Skin of body (tissue), 2 donors: ENCODE measurements around the gene PPP1R1C. TPM values are rescaled to one million over a fixed set of nuclear protein-coding genes. Genes with fewer than 3 reads are reported as not detected.

Experiments used
- DNase-seq: peaks from one replicate; lab custom pipeline; 2025; lab: John Stamatoyannopoulos, UW
- total RNA-seq: library from RNA; depleted of rRNA; stranded (reverse); fragments of >200 nt; gene quantifications from one replicate; pipeline ENCODE4 v1.2.3, GENCODE V29; 2014

The PPP1R1C gene
- total RNA-seq, 1 donor from 2014 or later: 0.59 TPM

DNA sequence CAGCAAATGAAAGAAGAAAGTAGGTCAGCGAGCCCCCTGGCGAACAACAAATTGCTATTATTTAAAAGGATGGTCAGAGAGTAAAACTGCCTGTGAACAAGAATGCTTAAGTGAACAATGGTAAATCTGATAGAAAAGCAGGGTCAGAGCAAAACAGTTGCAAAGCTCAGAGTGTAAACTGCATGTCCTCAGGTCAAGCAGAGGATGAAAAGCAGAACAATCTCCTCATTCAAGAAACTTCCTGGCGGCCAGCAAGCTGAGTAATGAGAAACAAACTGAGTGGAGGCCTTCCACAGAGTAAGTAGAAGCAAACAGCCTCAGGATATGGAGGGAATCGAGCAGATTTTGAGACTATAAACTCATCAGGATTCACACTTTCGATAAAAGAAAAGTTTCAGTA lies 117.9 kb downstream of the PPP1R1C start:
- DNase-seq: no peak

DNA sequence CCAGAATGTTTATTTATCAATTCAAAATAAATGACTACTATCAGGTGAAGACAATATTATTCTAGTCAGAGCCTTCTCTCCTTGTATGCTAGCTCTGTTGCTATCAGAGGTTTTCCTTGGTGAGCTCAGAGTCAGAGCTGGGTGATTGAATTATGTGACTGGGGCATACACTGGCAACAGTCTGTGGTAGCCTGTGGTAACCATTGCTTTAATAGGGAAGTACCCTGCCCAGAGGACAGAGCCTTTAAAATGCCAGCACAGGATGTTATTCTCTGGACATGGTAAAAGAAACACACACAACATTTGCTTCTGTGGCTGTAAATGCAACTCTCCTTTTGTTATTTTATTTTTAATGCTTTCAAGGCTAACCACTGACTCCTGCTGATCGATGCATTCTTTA lies 124.7 kb downstream of the PPP1R1C start:
- DNase-seq: no peak

- DNase-seq: no peak
These were observed 127.7 kb downstream of the PPP1R1C start for GRCh38 chr2:182113334-182113733.

DNA sequence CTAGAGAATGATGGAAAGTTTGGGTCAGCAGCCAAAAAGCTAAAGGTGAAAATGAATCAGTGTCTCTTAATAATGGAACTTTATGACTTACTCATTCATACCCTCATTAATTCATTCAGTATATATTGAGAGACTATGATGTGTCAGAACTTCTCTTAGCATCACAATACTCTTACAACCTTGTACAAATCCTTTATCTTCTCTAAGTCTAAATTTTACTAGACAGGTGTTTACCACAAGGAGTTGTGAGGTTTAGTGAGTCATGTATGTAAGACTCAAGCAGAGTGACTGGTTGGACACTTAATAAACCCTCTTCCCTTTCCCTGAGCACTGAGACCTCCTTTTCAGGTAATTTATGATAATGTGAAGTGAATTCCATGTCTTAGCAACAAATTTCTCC lies 129.6 kb downstream of the PPP1R1C start:
- no peak for DNase-seq

DNA sequence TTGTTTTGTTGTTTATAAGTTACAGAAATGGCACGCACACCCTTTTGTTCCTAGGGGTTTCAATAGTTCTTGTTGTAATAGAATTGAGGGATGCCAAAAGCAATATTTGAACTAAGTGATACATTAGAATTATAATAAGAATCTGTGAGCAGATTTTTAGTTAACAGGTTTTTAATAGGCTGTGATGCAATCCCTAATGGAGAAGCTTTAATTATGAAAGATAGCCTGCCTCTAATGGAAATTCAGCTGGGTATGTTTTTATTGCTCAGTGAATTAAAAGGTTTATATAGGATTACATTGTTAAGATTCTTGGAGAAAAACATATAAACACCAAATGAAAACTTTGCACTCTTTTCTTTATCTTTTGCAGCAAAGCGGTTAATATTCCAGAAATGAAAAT lies 131.1 kb downstream of the PPP1R1C start:
- DNase-seq: no peak

DNA sequence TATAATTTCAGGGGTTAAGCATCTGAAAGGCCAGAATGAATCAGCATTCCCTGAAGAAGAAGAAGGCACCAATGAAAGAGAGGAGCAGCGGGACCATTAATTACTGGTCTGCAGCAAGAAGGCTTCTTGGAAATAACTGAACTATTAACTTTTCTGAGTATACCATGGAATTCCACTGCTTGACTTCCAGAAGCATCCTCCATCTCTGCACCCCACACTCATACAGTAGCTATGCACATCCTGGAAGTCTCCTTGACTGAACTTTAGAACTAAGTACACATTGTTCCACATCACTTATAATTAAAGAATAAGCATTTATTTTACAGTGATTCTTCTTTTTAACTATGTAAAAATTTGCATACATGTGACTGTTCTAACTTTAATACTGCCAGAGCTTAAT lies 131.5 kb downstream of the PPP1R1C start:
- DNase-seq: no peak

DNA sequence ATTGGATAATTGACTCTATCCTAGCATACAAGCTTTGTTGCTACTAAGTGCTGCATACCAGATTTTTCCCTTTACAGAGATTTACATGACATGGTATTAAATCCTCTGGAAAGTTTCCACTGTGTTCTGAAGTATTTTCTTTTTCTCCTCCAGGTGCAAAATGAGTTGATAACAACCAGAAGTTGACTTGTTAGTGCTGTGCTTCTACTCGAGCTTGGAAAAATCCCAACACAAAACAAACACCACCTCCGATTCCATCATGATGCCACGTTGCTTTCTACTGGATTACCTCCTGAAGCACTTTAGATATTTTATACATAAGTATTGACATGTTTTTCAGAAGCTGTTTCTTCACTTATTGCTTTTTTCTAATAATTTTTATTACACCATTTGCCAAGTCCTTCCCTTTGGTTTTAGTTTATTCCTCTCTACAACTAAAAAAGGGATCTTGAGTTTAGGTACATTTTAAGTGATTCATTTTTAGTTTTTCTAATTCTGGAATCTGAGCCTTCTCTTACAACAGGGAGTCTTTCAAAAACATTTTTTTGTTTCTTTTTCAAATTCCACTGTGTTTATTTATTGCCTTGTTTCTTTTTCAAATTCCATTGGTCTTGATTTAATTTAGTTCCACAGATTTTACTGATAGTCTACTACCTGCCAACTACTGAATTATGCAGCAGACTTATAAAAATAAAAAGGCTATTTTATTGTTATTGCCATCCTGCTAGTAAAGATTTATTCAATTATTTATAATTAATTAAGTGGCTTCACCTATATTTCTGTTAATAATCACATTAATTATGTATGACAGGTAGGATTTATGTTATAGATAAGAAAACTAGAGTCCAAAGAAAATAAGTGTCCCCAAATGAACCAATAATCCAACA lies 143.4 kb downstream of the PPP1R1C start:
- no peak for DNase-seq

GRCh38 chr2:182132605-182133004 lies 147.0 kb downstream of the PPP1R1C start:
- DNase-seq: no peak

DNA sequence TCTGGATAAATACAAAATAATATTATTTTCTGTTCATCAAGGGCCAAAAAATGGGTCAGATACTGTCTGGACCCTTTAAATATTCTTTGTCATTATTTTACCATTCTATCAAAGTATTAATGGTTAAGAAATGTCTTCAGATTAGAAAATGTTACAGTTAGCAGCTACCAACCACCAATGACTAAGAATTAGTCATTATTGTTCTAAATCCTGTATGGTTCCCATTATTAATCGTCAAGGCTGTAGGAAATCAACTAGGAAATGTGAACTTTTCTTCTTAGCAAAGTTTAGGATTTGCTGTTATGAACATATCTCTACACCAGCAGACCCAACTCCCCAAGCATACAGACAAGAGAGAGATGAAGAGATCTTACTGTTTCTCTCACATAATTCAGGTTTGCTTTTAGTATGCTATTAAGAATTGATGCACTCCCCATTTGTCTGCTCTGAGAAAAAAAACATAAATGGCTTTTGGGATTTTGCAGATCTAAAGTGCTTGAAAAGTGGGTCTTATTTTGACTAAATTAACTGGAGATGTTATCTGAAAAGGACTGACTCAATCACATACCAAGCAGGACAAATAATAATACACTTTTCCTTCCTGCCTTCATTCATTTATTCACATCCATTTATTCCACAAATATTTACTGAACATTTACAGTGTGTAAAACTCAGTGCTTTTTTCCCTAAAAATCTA lies 147.7 kb downstream of the PPP1R1C start:
- no peak for DNase-seq

- no peak for DNase-seq
These were observed 148.5 kb downstream of the PPP1R1C start for GRCh38 chr2:182134201-182134600.

DNA sequence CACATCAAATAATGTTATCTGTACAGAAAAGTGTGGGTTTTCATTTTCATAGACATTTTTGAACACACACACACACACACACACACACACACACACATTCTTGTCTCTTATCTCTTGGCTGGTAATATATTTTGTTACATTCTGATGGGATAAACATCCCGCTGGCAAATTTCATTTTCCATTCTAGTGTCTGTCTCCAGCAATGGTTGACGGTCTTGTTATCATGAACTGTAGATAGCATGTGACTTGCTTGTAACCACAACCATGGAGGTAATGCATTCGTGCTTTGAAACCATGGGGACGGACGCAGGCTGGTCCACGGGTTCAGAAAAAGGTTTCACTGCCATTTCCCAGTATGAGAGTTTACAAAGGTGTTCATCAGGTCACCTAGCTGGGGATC lies 156.4 kb downstream of the PPP1R1C start:
- no peak for DNase-seq

- DNase-seq: no peak
These were observed 158.6 kb downstream of the PPP1R1C start for GRCh38 chr2:182144041-182144775.

DNA sequence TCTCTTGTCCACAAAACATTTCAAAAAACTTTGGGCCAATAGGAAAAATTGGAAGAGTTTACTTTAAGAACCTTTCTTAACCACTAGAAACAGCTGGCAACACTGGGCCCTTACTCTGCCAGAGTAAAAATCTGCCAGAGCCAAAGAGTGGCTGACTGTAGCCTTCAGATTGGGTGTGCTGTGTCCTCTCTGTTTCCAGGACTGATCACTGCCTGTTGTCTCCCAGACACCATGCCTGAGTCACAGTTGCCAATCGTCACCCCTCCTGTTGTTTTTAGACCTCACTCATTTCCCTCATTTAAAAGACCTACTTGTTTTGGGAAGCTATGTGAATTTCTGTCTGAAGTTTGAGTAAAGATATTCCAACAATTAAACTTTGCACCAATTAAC lies 159.1 kb downstream of the PPP1R1C start:
- no peak for DNase-seq

DNA sequence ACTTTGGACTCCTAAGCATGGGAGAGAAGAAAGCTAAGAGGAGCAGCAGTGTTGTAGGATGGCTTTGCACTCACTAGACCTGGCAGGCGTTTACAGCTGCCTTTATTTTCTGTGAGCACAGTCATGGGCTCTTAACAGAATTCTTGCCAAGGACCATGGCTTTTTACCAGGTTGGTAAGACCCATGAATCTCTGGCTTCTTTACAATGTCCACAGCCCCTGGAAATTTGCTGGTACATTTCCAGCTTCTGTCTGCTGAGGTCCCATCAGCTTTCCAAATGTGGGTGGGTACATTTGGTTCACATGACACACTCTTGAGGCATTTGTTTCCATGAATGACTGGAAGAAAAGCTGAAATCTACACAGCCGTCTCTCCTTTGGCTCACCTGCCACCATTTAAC lies 162.7 kb downstream of the PPP1R1C start:
- no peak for DNase-seq

DNA sequence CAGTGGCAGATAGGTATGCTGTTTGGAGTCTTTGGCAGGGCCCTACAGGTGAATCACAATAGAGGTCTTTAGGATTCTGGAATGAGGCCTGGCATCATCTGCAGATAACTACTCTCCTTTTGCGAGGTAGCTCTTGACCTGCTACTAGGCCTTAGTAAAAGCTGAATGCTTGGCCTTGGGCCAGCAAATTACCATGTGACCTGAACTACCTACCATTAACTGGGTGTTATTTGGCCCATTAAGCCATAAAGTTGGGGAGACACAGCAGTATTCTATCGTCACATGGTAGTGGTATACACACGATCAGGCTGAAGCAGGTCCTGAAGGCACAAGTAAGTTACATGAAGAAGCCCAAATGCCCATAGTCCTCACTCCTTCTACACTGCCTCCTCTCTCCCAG lies 178.2 kb downstream of the PPP1R1C start:
- DNase-seq: no peak

- DNase-seq: no peak
These were observed 179.0 kb downstream of the PPP1R1C start for GRCh38 chr2:182164686-182165085.

- DNase-seq: no peak
These were observed 179.5 kb downstream of the PPP1R1C start for GRCh38 chr2:182165202-182165601.

GRCh38 chr2:182166406-182166805 lies 180.8 kb downstream of the PPP1R1C start:
- no peak for DNase-seq

- no peak for DNase-seq
These were observed 181.2 kb downstream of the PPP1R1C start for GRCh38 chr2:182166841-182167240.
